ENCODE measurements around the gene MED12L. TPM values are rescaled to one million over a fixed set of nuclear protein-coding genes. Genes with fewer than 3 reads are reported as not detected.

Gene MED12L
- total RNA-seq, 1 experiment from 2014 or later: 14.9 TPM

DNA sequence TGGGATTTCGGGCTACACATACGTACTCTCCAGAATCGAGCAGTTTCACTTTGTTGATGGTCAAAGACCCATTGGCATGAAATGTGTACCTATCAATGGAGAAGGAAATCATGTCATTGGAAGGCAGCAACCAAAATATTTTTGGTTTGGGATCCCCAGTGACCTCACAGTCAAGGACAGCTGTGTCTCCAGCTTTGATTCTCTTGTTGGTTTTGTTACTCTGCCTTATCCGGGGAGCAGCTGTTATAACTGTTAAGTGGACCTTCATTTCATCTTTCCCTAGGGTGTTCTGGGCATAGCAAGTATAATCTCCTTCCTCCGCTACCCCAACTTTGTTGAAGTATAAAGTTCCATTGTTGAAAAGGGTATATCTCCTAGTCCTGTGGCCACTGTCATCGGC is 352.4 kb downstream of the MED12L start:
- H3K27me3 Mint-ChIP-seq (ENCODE audit: low read depth): no peaks in the 10 kb centered on the region
- peaks cover 16% of the 10 kb centered on the region in 2 experiments for H3K4me1 Mint-ChIP-seq
- H2BK120ac ChIP-seq (ENCODE audit: low read depth, low read length, poor library complexity, severe bottlenecking): no peak overlapping the region
- no peak overlapping the region for H3K23ac ChIP-seq (ENCODE audit: insufficient read length, low read depth, low read length)
- TF ChIP-seq, protein P1, sequence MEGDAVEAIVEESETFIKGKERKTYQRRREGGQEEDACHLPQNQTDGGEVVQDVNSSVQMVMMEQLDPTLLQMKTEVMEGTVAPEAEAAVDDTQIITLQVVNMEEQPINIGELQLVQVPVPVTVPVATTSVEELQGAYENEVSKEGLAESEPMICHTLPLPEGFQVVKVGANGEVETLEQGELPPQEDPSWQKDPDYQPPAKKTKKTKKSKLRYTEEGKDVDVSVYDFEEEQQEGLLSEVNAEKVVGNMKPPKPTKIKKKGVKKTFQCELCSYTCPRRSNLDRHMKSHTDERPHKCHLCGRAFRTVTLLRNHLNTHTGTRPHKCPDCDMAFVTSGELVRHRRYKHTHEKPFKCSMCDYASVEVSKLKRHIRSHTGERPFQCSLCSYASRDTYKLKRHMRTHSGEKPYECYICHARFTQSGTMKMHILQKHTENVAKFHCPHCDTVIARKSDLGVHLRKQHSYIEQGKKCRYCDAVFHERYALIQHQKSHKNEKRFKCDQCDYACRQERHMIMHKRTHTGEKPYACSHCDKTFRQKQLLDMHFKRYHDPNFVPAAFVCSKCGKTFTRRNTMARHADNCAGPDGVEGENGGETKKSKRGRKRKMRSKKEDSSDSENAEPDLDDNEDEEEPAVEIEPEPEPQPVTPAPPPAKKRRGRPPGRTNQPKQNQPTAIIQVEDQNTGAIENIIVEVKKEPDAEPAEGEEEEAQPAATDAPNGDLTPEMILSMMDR (conservative IDR thresholded peaks at IDR 0.05): no peak
- H3K56ac ChIP-seq (ENCODE audit: insufficient read length, low read depth, low read length): no peak overlapping the region
- H4K91ac ChIP-seq (ENCODE audit: insufficient read length, low read depth, low read length): no peak overlapping the region
- H4K8ac ChIP-seq (replicated peaks; ENCODE audit: insufficient read length, low read depth, low read length): no peak overlapping the region
- H4K5ac ChIP-seq (ENCODE audit: insufficient read length, low read depth, low read length): no peak overlapping the region
- H3K9me3 ChIP-seq (ENCODE audit: control insufficient read depth, low read depth, low read length): no peaks in the 10 kb centered on the region
- no peak overlapping the region for H3K4me3 Mint-ChIP-seq
- no peak overlapping the region for H3T11ph ChIP-seq (ENCODE audit: low read length)
- no peak overlapping the region for H3K14ac ChIP-seq (ENCODE audit: insufficient read depth, low read length)
- no peaks in the 10 kb centered on the region for H3K27me3 ChIP-seq (ENCODE audit: insufficient read depth, low read length)
- H3K9ac ChIP-seq (ENCODE audit: extremely low read depth, insufficient read length, low read length): no peak overlapping the region
- H3K4ac ChIP-seq (ENCODE audit: low read depth, low read length): no peak overlapping the region
- no peak overlapping the region for H2BK20ac ChIP-seq (ENCODE audit: low read depth, low read length, poor library complexity, severe bottlenecking)
- H3K27ac ChIP-seq (ENCODE audit: insufficient read length, low read depth, low read length): no peak overlapping the region
- no peak overlapping the region for H2AFZ ChIP-seq (ENCODE audit: low read length)
- WGBS (ENCODE audit: extremely low coverage, insufficient read length, low lambda C conversion rate): no CpG with 5 or more reads among the region's 6 CpGs
- H3K23me2 ChIP-seq (ENCODE audit: insufficient read length, low read depth, low read length, poor library complexity, severe bottlenecking): no peaks in the 10 kb centered on the region
- no peak overlapping the region for H3K18ac ChIP-seq (ENCODE audit: insufficient read length, low read depth, low read length)
- H3K36me3 Mint-ChIP-seq (ENCODE audit: insufficient read depth in 1 of 3, low read depth in 3 of 3): peaks cover 0 to 3% (median 2%) of the 10 kb centered on the region in 3 experiments; a peak in 2 of 7 replicates
- H3K79me1 ChIP-seq (ENCODE audit: insufficient read depth, low read depth, low read length, poor library complexity, severe bottlenecking): no peaks in the 10 kb centered on the region
- no peak overlapping the region for H3K4me2 ChIP-seq (ENCODE audit: insufficient read depth, insufficient read length, low read length)
- no peak for DNase-seq
- no peak overlapping the region for H2BK15ac ChIP-seq (ENCODE audit: low read depth, low read length)
- H4K20me1 ChIP-seq (ENCODE audit: control insufficient read depth, insufficient read depth, insufficient read length): no peaks in the 10 kb centered on the region
- H2BK5ac ChIP-seq (ENCODE audit: insufficient read length, low read length): no peak overlapping the region
- H2BK12ac ChIP-seq (ENCODE audit: insufficient read length, low read depth, low read length): no peak overlapping the region
- H3K79me2 ChIP-seq (ENCODE audit: insufficient read depth, low read length): no peaks in the 10 kb centered on the region
- H2AK5ac ChIP-seq (ENCODE audit: insufficient read length, low read length): no peak overlapping the region
- H3K27ac Mint-ChIP-seq: no peak overlapping the region
- H3K4me1 ChIP-seq (ENCODE audit: insufficient read depth, low read length): 0 out of 2 replicates have a peak, but pooled peaks cover 3% of the 10 kb centered on the region
- H3K9me3 Mint-ChIP-seq: no peaks in the 10 kb centered on the region

Measured in H9 (cell line).